Measurements from ENCODE around the gene TSR3.

TSR3 gene

DNA sequence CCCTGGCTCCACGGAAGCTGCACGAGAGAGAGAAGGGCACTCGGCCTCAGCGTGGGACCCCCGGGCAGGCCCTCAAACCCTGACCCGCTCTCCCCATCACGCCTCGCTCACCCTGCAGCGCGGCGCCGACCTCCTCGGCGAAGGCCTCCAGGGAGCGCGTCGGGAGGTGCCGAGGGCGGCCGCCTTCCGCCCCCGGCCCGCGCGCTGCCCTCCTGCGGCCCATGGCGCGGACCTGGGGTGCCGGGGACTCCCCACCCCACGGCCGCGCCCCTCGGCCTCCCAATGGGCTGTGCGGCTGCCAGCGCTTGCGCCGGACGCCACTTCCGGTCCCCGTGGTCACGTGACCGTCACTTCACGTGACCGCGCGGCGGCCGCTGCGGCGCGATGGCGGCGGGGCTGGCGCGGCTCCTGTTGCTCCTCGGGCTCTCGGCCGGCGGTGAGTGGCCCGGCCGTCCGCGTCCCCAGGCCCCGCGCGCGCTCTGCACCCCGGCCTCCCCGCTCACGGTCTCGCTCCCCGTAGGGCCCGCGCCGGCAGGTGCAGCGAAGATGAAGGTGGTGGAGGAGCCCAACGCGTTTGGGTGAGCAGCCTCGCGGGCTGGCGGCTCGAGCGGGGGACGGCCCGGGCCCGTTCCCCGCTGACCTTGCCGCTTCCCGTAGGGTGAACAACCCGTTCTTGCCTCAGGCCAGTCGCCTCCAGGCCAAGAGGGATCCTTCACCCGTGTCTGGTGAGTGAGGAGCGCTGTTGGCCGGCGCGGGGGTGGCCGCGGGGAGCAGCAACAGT lies at the start of gene TSR3, which contains the start of gene GNPTG:
TSS of gene TSR3 (minus strand) at position 297 of the 781 bp plus-strand sequence. CDS start at position 223, 74 bp downstream.
TSS of gene GNPTG (plus strand) at position 350 of the 781 bp plus-strand sequence. CDS start at position 385, 35 bp downstream.
- peak; percentile 85 for DNase-seq (ENCODE audit: extremely low read depth, low read depth)
- TF ChIP-seq, protein P1, sequence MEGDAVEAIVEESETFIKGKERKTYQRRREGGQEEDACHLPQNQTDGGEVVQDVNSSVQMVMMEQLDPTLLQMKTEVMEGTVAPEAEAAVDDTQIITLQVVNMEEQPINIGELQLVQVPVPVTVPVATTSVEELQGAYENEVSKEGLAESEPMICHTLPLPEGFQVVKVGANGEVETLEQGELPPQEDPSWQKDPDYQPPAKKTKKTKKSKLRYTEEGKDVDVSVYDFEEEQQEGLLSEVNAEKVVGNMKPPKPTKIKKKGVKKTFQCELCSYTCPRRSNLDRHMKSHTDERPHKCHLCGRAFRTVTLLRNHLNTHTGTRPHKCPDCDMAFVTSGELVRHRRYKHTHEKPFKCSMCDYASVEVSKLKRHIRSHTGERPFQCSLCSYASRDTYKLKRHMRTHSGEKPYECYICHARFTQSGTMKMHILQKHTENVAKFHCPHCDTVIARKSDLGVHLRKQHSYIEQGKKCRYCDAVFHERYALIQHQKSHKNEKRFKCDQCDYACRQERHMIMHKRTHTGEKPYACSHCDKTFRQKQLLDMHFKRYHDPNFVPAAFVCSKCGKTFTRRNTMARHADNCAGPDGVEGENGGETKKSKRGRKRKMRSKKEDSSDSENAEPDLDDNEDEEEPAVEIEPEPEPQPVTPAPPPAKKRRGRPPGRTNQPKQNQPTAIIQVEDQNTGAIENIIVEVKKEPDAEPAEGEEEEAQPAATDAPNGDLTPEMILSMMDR (IDR thresholded peaks at IDR 0.05; ENCODE audit: low read depth, low read length): no peak

DNA sequence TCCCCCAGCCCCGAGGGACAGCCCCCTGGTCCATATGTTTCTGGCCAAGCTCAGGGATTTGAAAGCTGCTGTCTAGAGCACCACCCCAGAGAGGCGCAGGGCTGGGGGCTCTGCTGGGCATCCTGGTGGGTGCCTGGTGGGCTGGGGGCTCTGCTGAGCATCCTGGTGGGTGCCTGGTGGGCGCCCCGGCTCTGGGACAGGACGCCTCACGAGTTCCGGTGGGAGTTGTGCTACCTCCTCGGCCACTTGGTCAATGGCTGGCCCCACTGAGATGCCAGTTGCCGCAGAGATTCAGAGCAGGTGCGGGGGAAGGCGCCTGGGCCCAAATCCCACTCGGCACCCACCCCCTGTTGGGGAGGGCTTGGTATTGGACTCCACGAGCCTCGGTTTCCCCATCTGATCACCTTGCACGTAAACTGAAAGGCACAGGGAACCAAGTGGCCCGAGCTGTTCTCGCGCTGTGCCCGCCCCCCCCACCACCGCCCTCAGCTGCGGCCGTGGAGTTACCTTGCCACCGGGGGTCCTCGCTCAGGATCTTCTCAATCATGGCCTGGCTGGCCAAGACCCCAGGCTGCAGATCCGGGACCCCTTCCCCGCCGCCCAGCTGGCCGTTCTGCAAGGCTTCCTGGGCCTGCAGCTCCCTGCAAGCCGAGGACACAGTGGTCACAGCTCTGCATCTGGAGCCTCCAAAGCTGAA lies 49.5 kb upstream of the TSR3 start:
- DNase-seq (ENCODE audit: extremely low read depth, low read depth): no peak

DNA sequence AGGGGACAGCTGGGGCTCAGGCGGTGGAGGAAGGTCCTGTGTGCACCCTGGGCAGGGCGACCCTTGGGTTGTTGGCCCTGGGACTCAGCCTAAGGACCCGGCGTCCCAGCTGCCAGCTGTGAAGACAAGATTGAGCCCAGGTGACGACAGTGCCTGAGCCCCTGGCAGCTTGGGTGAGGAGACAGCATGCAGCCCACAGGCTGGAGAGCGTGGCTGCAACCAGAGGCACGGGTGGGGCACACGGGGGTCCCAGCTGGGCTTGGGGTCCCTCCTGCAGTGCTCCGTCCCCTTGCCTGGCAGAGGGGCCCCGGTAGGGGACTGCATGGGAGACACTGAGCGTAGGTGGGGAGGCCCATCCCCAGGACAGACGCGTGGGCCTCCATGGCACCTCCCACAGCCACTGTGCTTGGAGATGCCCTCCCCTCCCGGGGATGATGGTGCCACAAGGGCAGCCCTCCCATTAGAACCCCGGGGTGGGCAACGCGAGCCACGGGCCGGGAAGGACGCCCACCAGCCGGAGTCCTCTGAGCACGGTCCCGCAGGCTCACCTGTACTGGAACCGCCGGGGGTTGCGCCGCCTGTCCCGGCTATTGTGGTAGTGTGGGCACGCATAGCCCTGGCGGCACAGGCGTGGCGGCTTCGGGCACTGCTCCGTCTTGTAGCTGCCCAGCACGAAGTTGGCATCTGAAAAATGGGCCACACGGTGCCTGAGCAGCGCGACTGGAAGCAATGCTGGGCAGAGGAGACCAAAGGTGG lies 47.3 kb upstream of the TSR3 start:
- TF ChIP-seq, protein P1 (IDR thresholded peaks at IDR 0.05; ENCODE audit: low read depth, low read length): no peak
- DNase-seq (ENCODE audit: extremely low read depth, low read depth): no peak

More for the DNA sequence above, 49.5 kb upstream of the TSR3 start:
- TF ChIP-seq, protein P1 (IDR thresholded peaks at IDR 0.05; ENCODE audit: low read depth, low read length): no peak

DNA sequence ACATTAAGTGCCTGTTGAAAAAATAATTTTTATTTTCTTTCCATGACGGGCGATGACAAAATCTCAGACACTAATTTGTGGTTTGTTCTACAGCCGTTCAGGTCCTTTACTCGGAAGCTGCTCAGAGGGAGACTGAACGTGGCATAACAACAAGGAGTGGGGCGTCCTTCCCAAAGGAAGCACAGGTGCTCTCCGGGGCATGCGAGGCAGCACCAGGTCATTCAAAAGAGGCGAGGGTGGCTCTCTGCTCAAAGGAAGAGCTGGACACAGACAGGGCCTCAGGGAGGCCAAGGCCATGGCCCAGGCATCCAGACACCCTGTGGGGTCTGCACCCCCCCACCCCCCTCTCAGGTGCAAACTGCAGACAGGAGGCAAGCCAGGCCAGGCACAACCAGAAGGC lies 46.7 kb upstream of the TSR3 start:
- no peak for DNase-seq (ENCODE audit: extremely low read depth, low read depth)
- TF ChIP-seq, protein P1 (IDR thresholded peaks at IDR 0.05; ENCODE audit: low read depth, low read length): no peak

DNA sequence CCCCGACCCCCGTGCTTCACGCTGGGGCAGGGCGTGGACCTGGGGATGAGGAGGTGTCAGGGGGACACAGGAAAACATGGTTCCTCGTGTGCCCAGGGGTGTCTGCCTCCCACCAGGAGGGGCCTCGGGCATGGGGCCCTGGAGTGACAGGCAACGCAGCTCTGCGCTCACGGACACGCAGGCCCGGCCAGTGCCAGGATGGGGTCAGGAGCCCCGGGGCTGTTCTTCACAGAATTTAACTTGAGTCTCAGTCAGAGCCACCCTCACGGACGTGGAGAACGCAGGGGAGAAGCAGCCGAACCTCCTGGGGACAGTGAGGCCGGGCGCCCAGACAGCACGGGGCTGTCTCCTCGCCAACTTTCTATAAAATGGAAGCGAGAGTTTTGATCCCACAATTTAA lies 46.1 kb upstream of the TSR3 start:
- TF ChIP-seq, protein P1 (IDR thresholded peaks at IDR 0.05; ENCODE audit: low read depth, low read length): no peak
- no peak for DNase-seq (ENCODE audit: extremely low read depth, low read depth)

DNA sequence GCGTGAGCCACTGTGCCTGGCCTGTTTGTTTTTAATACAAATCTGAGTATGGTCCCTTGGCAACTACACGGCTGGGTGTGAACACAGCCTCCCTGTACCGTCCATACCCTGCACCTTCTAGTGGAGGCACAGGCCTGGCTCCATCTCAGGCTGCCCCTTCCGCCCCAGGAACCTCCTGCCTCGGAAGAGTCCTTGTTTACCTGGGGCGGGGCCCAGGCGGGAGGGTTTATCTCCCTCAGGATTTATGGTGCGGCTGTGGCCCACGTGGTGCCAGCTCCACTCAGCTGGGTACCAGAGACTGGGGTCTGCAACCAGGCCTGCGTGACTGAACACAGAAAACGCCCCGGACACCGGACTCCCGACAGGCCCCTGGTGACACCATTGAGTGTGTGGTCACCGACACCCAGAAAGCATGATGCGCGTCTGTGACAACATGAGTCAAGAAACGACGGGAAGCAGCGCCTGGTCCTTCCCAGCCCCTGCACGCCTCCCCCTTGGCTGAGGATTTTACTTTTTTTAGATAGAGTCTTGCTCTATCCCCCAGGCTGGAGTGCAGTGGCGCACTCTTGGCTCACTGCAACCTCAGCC lies 43.9 kb upstream of the TSR3 start:
- TF ChIP-seq, protein P1 (IDR thresholded peaks at IDR 0.05; ENCODE audit: low read depth, low read length): no peak
- DNase-seq (ENCODE audit: extremely low read depth, low read depth): no peak

Measured in AG09319 (cell line).